Stimulated activated CD4-positive, alpha-beta T cell treated with anti-CD3 and anti-CD28 coated beads, Interleukin-1b, Interleukin-23, amount 100 ng/mL, for 1 hour (primary cell): Measurements from ENCODE around the gene CSTF3.
"Not testable (repeated sequence)": the region's sequence is repeated elsewhere in the genome, so short reads cannot be mapped to it uniquely, and the experiment has no call there.

Experiments used
- DNase-seq, 2 donors: peaks; one replicate each; pipeline ENCODE4 v3.0.0-alpha.2; 2020; ENCODE audit warnings: low read depth in 2 of 2

CSTF3 gene

DNA sequence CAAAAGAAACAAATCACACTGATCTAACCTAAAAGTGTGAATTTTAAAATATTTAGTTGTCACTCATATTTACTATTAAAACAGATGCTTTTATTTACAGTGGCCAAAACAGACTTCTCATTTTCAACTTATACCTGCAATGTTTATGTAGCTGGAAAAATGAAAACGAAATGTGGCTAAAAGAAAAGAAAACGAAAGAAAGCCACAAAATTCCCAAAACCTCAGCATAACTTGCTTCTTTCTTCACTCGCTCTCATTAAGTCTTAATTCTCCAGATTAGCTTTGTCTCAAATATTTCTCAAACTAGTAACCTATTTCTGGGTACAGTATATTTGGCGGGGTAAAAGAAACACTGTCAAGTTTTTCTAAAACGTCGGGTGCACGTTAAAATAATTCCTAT is 693 bp downstream of the CSTF3 start:
- no peak for DNase-seq

DNA sequence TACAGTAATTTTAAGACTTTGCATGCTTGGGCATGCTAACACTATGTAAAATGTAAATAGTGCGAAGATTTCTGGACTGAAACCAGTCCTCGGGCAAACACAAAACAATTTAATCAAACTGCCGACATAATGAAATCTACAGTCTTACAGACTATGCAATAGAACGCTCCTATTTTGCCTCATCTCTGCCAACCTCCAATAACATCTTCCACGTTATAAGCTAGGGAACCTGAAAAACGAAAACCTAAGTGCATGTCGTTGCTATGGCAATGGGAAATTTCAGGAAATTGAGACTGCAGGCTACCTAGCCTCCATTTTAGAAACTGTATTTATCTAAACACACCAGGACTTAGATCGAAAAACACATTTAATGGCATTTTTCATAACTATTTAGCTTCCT is 1.1 kb downstream of the CSTF3 start:
- no peak for DNase-seq

DNA sequence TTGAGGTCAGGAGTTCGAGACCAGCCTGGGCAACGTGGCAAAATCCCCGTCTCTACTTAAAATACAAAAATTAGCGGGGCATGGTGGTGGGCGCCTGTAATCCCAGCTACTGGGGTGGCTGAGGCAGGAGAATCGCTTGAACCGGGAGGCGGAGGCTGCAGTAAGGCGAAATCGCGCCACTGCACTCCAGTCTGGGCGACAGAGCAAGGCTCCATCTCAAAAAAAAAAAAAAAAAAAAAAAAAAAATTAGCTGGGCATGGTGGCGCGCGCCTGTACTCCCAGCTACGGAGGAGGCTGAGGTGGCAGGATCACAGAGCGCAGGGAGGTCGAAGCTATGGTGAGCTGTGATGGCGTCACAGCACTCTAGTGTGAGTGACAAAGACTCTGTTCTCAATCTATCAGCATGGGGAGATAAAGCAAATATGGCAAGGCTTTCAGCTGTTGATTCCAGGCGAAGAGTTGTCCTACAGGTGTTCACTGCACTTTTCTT is 1.9 kb downstream of the CSTF3 start:
- not testable (repeated sequence) for DNase-seq

DNA sequence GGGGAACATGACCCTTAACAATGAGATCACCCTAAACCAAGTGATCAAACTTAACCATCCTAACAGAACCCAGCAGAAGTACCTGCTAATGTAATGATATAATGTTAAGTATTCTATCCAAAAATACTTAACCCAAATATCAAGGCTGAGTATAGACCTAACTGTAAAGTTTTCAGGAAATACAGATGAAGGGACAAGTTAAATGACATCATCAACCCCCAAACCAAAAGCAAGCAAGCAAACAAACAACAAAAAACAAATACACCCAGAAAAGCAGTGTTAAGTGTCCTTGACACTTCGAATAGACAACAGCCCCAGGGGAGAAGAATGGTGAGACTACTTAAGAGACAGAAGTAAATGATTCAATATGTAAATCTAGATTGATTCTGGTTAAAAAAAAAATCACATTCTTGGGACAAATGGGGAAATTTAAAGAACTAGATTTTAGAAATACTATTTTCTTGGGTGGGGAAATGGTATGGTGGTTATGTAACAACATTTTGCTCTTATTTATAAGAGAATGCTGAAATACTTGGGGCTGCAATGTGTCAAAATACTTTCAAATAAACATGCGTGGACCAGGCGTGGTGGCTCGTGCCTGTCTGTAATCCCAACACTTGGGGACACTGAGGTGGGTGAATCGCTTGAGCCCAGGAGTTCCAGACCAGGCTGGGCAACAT is 2.5 kb downstream of the CSTF3 start:
- DNase-seq: no peak

DNA sequence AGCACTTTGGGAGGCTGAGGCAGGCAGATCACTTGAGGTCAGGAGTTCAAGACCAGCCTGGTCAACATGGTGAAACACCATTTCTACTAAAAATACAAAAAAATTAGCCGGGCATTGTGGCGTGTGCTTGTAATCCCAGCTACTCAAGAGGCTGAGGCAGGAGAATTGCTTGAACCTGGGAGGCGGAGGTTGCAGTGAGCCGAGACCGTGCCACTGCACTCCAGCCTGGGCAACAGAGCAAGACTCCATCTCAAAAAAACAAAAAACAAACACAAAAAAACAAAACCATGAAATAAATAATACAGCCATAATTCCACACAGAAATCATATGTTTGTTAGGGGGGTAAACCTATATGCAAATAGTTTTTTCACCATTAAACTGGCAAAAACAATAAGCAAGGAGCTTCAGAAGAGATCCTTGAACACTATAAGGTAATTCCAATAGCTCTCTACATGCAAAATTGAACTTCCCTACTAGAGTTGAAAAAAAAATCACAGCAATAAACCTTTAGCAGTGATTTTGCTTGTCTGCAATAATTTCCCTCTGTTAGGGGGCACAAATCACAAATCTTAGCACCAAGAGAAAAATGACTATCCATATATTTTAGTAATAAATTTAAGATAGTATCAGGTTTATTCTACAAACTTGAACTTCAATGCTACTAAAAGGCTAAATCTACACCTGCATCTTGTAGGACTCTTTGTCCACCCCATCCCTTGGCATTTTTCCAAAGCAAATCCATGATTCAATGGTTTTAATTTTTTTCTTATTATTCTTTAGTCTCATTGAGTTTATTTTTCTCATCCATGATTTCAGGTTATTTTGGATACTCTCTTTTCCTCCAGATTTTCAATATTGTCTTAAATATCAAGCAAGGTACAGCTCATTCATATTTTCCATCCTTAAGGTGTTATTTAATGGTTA is 3.9 kb downstream of the CSTF3 start:
- DNase-seq: no peak

DNA sequence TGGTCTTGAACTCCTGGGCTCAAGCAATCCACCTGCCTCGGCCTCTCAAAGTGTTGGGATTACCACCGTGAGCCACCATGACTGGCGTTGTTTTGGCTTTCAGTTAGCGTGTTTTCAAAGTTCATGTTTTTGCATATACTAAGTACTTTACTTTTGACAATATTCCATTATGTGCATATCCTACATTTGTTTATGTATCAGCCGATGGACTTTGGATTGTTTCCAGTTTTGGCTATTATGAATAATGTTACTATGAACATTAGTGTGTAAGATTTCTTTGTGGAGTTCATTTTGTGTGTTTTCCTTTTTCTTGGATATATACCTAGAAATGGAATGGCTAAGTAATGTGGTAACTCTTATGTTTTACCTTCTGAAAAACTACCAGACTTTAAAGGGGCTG is 9.9 kb downstream of the CSTF3 start:
- no peak for DNase-seq

DNA sequence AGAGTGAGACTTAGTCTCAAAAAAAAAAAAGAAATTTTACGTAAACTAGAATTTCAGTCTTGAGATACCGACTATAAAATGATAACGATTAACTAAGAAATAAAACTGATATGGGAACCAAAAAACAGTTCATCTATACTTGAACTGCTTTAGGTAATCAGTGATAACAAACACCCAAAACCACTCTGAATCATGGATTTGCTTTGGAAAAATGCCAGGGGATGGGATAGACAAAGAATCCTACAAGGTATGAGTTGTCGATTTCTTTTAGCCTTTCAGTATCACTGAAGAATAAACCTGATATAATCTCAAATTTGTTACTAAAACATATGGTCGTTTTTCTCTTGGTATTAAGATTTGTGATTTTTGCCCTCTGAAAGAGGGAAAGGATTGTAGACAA is 13.7 kb downstream of the CSTF3 start:
- no peak for DNase-seq

DNA sequence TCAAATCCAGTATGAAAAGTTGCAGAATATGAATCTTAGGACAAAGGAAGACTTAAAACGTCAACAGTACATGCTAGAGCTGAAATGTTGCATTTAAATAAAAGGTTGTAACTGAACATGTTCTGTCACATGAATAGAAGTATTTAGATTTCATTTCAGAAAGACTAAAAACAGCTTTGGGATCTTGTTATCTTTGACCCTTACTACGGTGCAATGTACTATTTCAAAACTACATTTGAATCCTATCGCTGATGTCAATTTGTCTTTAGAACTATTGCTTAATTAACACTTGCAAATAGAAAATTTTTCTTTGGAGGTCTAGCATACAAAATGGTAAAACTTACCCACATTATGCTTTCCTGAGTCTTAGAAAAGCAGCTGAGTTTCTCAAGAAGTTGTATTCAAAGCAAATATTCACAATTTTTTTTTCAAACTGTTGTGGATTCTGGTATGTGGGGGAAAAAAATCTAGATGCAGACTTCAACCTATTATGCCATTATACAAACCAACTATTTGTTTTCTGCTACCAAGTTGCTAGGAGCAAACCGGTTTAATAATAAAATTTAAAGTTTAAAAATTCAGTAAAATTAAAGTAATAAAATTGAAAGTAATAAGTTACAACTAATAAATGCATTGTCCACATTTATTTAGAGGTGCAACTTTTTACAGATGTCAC is 25.4 kb downstream of the CSTF3 start:
- no peak for DNase-seq

DNA sequence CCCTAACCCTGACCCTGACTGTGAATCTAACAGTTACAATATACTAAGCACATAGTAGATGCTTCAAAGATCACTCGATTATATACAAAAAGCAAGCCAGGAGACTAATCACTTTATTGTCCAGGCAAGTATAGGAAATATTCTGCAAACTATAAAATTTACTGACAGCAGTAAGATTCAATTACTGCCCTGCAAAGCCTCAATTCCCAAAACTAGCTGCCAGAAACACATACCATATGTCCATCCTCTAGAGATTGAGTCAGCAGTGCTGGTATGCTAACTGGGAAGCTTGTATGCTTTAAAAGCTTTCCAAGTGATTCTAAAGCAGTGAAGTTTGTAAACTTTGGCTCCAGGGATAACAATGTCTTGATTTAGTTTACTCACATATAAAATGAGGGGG is 26.1 kb downstream of the CSTF3 start:
- no peak for DNase-seq

DNA sequence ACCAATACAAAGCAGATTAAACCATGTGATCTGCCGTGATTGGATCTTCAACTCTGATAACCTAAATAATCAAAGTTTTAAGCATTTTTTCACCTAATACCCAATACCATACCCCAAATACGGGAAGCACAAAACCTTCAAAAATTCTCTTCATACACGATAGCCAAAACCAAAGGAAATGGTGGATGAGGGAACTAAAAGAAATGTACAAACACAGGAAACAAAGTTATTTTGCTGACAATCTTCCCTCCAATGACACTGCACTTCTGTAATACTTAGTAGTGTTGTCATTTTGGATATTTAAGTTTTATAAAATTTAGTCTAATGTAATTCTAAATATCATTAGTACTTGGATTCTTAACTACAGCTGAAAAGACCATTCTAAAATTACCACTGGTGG is 27.0 kb downstream of the CSTF3 start:
- no peak for DNase-seq

DNA sequence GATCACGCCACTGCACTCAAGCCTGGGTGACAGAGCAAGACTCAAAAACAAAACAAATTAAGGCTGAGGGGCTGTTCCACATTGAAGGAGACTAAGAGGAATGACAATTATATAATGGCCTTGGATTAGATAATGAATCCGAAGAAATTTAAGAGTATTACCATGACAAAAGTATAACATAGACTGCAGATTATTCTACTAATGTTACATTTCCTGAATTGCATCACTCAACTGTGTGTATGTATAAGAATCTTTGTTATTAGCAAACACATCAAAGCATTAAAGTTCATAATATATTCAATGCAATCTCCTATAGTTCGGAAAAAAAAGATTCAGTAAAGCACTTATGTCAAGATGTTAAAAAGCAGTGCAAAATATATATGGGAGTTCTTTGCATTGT is 27.5 kb downstream of the CSTF3 start:
- no peak for DNase-seq

DNA sequence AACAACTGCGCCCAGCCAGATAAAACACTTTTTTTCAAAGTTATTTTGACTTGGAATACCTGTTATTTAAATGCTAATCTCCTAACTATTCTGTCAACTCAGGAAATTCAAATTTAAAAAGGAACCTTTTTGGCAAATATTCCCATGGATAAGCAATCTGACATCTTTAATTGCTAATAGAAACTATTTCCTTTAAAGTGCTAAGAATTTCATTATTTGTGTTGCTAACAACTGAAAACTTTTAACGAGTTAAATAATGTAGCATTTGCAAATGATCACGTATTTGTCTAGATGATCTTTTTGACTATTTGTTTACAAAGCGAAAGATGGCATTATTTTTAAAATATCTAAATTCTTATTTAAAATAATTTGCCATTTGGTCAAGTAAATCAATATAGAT is 28.8 kb downstream of the CSTF3 start:
- DNase-seq: no peak

DNA sequence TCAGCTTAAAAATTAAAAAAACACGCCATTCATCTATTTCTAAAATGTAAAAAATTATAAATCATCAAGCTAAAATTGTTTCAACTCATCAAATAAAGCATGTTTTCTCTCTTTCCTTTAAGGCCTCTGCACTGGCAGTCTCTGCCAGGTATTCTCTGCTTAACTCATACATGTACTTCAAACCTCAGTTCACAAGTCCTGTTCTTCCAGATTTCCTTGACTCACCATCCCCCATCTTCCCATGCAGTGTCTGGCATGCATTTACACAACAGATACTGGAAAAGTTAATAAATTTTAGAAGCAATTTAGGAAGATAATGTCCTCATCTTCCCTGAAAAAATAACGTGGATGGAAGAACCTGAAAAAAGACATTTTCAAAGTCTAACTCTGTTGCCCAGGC is 32.5 kb downstream of the CSTF3 start:
- no peak for DNase-seq

DNA sequence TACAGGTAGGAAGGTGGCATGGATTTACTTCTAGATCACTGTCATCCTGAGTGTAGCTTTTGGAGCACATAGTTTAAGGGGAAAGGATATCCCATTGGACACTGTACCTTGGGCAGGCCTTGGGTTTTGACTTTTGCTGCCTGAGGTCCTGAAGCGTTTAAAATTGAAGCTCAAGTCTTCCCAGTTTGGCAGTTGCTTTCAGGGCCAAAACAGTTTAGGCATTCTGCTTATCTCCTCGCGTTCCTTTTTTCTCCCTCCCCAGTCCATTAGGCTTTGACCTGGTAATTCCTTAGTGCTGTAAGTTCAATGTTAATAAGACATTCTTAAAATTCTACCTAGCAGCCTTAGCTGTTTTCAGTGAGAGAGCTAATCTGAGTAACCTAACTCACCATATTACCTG is 35.7 kb downstream of the CSTF3 start:
- DNase-seq: no peak

DNA sequence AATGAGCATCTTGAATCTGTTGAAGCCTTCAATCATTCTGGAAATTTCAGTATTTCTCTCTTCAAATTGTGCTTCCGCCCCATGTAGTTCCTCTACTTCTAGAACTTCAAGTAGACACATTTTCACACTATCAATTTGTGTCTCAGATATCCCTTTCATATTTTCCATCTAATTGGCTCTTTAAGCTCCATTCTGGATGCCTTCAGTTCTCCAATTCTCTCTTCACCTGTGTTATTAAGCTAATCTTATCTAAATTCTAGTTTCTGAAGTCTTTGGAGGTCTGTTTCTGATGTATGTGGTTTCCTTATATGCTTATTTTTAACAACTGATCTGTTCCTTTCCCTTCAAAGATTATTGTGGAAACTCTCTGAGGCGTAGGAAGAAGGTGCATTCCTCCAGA is 36.3 kb downstream of the CSTF3 start:
- no peak for DNase-seq

DNA sequence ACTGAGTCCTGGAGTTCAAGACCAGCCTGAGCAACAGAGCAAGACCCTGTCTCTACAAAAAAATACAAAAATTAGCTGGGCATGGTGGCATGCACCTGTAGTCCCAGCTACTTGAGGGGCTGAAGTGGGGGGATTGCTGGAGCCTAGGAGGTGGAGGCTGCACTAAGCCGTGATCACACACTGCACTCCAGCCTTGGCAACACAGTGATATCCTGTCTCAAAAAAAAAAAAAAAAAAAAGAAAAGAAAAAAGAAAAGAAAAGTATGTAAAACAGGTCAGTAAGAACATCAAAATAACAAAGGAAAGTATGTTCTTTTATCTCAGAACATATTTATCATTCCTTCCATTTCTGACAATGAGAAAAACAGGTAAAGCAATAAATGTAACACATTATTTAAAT is 38.6 kb downstream of the CSTF3 start:
- DNase-seq: not testable (repeated sequence)

DNA sequence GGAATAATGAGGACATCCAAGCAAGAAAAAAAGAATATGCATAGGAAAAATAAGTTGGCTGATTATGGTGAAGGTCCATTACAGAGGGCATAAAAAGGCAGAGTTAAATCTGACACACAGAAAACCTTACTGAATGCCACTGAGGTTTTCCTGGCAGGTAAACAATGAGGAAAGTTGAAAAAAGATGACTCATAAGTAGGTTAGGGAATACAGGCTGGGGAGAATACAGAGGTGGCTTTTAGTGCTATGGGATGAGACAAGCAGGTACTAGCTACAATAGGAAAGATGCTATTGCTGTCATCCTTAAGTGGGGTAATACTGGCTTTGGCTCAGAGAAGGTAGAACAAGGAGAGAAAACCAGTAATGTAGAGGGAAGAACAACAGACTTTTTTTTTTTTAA is 44.7 kb downstream of the CSTF3 start:
- no peak for DNase-seq

DNA sequence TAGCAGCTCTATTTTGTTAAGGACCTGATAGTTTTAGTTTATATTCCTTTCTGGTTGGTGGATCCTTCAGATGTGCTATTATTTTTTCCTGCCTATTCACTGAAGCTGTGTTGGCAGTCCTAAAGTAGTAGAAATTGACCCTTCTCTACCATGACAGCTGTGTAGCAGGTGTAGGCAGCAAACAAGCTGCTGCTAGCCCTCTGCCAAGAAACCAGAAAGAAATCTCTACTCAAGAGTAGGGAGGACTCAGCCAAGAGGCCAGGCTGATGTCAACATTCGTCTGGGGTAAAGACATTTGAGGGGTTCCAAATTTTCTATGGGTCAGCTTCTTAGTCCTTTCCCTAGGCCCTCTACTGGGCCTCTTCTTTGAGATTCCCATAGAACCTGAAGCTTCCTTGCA is 51.2 kb downstream of the CSTF3 start:
- no peak for DNase-seq

DNA sequence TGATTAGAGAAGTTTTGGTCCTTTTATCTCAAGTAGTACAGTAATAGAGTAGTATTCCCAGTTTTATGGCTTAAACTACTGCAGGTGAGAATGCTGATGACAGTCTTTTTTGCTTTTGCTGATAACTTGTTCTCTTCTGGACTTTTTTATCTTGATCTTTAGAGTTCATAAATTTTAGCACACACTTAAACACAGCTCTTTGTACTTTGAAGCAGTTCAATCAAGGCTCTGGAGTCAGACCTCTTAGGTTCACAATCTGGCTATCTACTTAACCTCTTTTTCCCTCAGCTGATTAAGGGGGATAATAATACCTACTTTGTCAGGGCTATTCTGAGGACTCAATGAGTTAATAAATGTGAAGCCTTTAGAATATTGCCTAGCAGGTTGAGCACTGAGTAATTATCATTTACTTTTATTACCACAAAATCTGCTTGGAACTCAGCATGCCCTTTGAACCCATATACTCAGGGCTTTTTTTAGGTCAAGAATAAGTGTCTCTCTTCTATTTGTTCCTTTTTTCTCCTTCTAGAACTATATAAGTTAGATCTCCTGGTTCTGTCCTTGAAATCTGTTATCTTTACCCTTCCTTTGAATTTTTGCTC is 51.9 kb downstream of the CSTF3 start:
- no peak for DNase-seq

DNA sequence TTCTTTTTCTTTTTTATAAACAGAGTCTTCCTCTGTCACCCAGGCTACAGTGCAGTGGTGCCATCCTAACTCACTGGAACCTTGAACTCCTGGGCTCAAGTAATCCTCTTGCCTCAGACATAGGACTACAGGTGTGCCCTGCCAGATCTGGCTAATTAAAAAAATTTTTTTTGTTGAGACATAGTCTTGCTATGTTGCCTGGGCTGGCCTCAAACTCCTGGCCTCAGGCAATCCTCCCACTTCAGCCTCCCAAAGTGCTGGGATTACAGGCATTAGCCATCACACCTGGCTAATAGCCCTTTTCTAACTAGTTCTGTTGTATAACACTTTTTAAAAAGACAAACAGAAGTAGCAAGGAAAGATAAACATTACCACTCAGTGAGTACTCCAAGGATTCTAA is 57.4 kb downstream of the CSTF3 start:
- DNase-seq: no peak

DNA sequence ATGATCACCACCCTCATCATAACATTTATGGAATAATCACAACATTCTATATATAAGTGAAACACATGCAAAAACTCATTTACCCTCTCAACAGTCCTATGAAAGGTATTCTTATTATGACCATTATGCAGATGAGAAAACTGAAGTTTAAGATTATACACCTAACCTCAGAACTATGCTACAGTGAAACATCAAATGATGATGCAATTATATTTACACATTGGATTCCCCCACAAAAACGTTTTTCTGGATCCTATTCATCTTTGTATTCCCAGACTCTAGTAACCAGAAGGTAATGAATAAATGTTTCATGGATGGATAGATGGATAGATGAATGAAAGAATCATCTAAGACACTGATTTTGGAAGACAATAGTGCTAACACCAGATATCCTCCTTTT is 67.1 kb downstream of the CSTF3 start:
- no peak for DNase-seq

DNA sequence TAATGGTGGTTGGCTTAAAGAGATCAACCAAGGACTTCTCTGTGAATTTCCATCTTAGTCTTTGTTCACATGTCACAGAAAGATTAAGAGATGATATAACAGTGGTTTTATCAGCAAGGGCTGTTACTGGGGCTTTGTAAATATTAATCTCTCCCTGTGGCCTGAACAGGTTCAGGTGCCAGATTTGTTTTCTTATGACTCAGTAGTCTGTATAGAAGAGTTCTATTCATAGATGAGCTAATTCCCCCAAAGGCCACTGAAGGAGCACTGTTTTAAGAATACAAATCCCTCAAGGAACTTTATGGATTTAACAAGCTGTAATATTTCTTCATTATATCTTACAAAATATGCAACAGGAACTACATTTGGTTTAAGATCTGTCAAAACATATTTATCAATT is 71.5 kb downstream of the CSTF3 start:
- no peak for DNase-seq
